ENCODE data around the gene SLC6A7.

GRCh38 chr5:150241298-150242160 lies 51.7 kb downstream of the SLC6A7 start:
- TF ChIP-seq, protein P1, sequence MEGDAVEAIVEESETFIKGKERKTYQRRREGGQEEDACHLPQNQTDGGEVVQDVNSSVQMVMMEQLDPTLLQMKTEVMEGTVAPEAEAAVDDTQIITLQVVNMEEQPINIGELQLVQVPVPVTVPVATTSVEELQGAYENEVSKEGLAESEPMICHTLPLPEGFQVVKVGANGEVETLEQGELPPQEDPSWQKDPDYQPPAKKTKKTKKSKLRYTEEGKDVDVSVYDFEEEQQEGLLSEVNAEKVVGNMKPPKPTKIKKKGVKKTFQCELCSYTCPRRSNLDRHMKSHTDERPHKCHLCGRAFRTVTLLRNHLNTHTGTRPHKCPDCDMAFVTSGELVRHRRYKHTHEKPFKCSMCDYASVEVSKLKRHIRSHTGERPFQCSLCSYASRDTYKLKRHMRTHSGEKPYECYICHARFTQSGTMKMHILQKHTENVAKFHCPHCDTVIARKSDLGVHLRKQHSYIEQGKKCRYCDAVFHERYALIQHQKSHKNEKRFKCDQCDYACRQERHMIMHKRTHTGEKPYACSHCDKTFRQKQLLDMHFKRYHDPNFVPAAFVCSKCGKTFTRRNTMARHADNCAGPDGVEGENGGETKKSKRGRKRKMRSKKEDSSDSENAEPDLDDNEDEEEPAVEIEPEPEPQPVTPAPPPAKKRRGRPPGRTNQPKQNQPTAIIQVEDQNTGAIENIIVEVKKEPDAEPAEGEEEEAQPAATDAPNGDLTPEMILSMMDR (IDR thresholded peaks at IDR 0.05; ENCODE audit: low read depth, low read length) = no peak
- TF ChIP-seq EZH2phosphoT487 (IDR thresholded peaks at IDR 0.05; ENCODE audit: low read depth) = no peak
